GM19351 (cell line): Measurements from ENCODE around the gene TUBA1C.
"Not testable (repeated sequence)": the region's sequence is repeated elsewhere in the genome, so short reads cannot be mapped to it uniquely, and the experiment has no call there.

Source experiments
- ATAC-seq: cut with Tn5 transposase; IDR thresholded peaks from one replicate; pipeline ENCODE4 v1.9.1; 2021; ENCODE audit warnings: mild to moderate bottlenecking, moderate library complexity; ENCODE audit not compliant: unreplicated experiment

TUBA1C gene

DNA sequence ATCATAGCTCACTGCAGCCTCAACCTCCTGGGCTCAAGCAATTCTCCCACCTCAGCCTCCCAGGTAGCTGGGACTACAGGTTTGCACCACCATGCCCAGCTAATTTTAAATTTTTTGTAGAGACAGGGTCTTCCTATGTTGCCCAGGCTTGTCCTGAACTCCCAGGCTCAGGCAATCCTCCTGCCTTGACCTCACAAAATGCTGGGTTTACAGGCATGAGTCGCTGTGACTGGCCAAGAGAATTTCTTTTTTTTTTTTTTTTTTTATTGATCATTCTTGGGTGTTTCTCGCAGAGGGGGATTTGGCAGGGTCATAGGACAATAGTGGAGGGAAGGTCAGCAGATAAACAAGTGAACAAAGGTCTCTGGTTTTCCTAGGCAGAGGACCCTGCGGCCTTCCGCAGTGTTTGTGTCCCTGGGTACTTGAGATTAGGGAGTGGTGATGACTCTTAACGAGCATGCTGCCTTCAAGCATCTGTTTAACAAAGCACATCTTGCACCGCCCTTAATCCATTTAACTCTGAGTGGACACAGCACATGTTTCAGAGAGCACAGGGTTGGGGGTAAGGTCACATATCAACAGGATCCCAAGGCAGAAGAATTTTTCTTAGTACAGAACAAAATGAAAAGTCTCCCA lies 18.0 kb downstream of the TUBA1C start:
- ATAC-seq = not testable (repeated sequence)

- no peak for ATAC-seq
These were observed 18.9 kb downstream of the TUBA1C start for GRCh38 chr12:49283541-49284429.

- no peak for ATAC-seq
These were observed 19.8 kb downstream of the TUBA1C start for GRCh38 chr12:49284672-49285071.

- ATAC-seq = no peak
These were observed 23.0 kb downstream of the TUBA1C start for GRCh38 chr12:49287876-49288275.

GRCh38 chr12:49288412-49288853 lies 23.6 kb downstream of the TUBA1C start:
- ATAC-seq = no peak

DNA sequence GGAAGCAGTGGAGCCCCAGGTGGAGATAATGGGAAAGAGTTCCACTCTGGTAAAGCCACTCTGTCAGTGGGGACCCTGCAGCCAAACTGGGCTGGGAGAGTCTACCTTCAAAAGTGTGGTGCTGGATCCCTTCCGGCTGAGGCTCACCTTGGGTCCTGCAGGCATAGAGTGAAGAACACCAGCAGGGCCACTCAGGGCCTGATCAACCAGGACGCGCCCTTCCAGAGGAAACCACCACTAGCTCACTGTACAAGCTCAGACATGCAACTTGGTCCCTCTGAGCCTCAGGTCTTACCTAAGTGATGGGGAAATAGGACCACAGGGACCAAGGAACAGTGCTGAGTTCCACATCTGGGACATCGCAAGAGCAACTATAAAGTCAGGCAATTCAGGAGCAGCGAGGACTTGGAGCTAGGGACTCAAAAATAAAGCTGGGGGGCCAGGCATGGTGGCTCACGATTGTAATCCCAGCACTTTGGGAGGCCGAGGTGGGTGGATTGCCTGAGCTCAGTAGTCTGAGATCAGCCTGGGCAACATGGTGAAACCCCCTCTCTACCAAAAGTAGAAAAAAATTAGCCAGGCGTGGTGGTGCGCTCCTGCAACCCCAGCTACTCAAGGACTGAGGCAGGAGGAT lies 24.2 kb downstream of the TUBA1C start:
- no peak for ATAC-seq

DNA sequence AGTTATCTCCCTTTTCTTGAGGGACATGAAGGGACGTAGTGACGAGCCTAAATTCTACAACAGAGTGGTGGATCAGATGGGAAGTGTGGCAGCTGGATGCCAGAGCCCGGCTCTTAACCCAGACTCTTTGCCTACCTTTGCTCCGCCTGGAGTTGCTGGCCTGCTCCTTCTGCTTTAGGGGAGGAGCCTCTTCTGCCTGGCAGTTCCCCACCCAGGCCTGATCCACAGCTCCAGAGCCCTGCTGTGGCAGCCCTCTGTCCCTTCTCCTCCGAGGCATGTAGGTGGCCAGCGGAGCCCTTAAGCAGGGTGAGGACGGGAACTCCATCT lies 27.8 kb downstream of the TUBA1C start:
- no peak for ATAC-seq

GRCh38 chr12:49293056-49293956 lies 28.4 kb downstream of the TUBA1C start:
- ATAC-seq = no peak

DNA sequence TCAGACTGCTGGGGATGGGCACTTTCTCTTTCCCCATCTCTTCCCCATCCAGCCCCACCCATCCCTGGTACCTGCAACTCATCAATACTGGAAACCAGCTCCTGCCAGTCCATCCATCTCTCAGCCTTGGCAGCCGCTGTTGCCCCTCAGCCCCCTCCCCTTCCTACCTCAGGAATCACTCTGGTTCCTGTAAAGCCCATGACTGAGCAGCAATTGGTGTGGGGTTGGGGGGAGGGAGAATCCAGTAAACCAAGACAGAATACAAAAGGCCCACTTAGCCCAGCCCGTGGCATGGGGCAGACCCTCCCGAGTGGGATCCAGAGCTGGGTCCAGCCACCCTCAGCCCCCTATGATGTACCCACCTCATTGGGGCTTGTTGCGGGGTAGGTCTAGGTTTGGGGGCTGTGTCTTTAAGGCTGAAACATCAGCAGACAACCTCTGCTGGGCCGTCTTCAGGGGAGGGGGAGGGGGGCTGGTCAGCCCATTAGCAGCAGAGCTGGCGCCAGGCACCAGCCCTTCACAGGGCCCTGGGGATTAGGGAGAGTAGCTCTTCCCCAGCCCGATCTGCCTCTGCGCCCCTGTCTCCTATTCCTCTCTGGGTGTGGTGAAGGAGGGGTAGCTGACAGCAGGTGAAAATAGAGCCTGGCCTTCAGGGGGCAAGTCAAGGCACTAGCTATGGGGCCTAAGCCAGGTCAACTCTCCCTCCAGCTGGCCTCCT lies 29.4 kb downstream of the TUBA1C start:
- no peak for ATAC-seq

DNA sequence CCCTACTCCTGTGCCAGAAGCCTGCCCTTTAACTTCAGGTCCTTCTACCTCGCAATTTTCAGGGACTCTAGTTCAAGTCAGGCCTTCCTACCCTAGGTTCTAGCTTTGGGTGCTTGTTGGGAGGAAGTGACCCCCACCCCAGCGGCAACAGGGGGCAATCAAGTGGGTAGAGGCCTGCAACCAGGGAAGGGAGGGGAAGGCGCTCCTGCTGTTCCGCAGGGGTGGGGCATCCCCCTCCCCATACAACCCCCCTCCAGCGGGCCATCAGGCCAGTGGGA lies 29.9 kb downstream of the TUBA1C start:
- no peak for ATAC-seq

DNA sequence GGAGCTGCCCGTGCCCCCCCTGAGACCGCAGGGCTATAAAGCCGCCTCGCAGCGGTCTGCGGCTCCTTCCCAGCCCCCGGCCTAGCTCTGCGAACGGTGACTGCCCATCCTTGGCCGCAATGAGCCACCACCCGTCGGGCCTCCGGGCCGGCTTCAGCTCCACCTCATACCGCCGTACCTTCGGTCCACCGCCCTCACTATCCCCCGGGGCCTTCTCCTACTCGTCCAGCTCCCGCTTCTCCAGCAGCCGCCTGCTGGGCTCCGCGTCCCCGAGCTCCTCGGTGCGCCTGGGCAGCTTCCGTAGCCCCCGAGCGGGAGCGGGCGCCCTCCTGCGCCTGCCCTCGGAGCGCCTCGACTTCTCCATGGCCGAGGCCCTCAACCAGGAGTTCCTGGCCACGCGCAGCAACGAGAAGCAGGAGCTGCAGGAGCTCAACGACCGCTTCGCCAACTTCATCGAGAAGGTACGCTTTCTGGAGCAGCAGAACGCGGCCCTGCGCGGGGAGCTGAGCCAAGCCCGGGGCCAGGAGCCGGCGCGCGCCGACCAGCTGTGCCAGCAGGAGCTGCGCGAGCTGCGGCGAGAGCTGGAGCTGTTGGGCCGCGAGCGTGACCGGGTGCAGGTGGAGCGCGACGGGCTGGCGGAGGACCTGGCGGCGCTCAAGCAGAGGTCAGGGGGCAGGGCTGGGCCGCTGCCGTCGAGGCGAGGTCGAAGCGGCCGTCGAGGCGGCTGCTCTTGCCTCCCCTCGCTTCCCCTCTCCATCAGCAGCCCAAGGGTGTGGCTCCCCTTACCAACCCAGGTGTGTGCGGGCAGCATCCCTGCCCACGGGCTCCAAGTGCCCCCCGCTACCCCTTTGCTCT lies 30.4 kb downstream of the TUBA1C start, which contains the start of gene PRPH:
Gene PRPH, plus strand, starts transcription at position 66 of the 855 bp plus-strand sequence. Its CDS starts 54 bp downstream, at position 120.
- no peak for ATAC-seq

DNA sequence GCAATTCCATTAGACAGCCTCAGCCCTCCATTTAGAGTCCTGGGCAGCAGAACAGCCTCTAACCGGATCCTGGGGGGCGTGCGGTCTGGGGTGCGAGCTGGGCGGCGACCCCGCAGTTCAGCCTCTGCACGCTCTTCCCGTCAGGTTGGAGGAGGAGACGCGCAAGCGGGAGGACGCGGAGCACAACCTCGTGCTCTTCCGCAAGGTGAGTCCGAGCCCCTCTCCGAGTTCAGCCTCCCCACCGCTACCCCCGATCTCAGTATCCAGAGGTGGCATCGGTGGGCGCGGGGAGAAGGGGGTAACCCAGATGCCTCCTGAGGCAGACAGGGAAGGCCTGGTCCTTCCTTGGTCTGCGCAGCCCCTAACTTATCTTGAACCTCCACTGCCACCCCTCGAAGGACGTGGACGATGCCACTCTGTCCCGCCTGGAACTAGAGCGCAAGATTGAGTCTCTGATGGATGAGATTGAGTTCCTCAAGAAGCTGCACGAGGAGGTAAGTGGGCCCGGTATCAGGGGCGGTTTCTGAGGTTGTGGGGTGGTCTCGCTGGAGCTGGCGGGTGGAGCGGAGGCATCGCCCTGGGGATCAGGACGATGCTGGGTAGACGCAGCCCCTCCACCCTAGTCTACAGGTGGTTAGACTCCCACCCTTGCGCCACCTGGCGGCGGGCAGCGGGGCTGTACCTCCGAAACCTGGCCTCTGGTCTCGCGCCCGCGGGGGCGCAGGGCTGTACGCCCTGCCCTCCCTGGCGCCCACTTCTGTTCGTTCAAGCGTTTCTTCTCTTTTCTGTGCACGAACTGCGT lies 31.4 kb downstream of the TUBA1C start:
- no peak for ATAC-seq

- ATAC-seq = no peak
These were observed 32.2 kb downstream of the TUBA1C start for GRCh38 chr12:49296836-49297694.

DNA sequence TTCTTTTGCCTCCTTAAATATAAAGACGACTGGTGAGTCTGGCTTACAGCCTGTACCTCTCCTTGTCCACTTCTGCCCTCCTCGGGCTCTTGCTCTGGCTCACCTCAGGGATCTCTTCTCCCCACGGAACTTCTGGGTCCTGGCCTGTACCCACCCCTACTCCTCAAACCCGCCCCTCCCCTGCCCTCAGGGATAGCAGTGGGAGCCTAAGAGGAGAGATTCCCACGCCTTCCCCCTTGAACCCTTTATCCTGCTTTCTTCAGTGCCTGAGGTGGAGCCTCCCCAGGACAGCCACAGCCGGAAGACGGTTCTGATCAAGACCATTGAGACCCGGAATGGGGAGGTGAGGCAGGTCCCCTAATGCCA lies 32.8 kb downstream of the TUBA1C start:
- ATAC-seq = no peak

DNA sequence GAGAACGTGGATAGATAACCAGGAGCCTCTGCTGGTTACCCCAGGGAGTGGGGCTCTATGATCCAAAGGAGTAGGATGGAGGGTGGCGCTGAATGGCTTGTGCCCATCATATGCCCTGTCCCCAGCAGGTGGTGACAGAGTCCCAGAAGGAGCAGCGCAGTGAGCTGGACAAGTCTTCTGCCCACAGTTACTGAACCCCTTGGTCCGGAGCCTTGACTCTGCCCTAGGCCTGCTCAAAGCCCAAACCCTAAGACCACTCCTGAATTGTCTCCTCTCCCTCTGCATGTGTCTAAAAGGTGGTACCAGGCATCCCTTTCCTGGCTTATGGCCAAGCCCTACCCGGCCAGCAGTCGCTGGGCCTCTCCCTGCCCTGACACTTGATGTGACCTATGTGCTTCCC lies 33.3 kb downstream of the TUBA1C start:
- no peak for ATAC-seq

DNA sequence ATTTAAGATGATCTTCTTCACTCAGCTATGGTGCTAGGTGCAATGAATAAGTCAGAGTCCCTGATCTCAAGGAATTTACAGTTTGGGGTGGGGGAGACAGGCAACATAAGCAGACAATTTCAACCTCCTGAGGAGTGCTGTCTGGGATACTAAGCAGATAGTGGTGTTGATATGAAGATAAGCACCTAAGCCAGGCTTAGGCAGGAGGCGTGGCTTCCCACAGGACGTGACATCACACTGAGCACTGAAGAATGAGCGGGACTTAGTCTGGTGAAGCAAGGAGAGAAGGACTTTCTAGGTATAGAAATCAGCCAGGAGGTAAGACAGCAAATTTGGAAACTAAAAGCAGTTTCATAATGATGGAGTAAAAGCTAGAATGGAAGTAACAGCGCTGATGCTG lies 36.9 kb downstream of the TUBA1C start:
- no peak for ATAC-seq

DNA sequence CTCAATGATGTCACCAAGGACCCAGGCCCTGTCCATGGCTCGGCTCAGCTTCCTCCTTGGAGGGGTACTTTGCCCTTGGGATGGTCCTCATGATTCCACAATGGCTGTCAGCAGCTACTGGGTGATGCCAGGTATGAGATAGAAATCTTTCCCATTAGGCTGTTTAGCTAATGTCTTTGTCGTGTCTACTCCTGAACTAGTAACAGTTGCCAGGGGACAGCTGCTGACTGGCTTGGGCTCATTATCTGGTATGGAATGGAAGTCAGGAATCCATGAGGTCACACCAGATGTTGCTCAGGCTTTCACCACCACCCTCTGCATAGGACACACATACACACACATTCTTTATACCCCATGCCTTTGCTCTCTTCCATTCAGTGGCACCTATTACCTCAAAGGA lies 39.3 kb downstream of the TUBA1C start:
- ATAC-seq = no peak
